ENCODE measurements around the gene FLRT2.

The FLRT2 gene

GRCh38 chr14:85531587-85532373, 1.8 kb downstream of the FLRT2 start:
- DNase-seq: no peak

- DNase-seq: no peak
Observed at GRCh38 chr14:85532374-85533022, 2.6 kb downstream of the FLRT2 start.

- no peak for DNase-seq
Observed at GRCh38 chr14:85533023-85533860, 3.3 kb downstream of the FLRT2 start.

- DNase-seq: no peak
Observed at GRCh38 chr14:85533861-85534291, 3.9 kb downstream of the FLRT2 start.

GRCh38 chr14:85534458-85535293, 4.7 kb downstream of the FLRT2 start:
- DNase-seq: no peak

- DNase-seq: no peak
Observed at GRCh38 chr14:85535321-85535720, 5.4 kb downstream of the FLRT2 start.

- DNase-seq: no peak
Observed at GRCh38 chr14:85535991-85536832, 6.3 kb downstream of the FLRT2 start.

GRCh38 chr14:85536833-85537190, 6.9 kb downstream of the FLRT2 start:
- DNase-seq: no peak

GRCh38 chr14:85537526-85537925, 7.6 kb downstream of the FLRT2 start:
- DNase-seq: no peak

- no peak for DNase-seq
Observed at GRCh38 chr14:85538636-85539035, 8.7 kb downstream of the FLRT2 start.

- DNase-seq: no peak
Observed at GRCh38 chr14:85539510-85539909, 9.6 kb downstream of the FLRT2 start.

GRCh38 chr14:85542623-85543022, 12.7 kb downstream of the FLRT2 start:
- no peak for DNase-seq

- no peak for DNase-seq
Observed at GRCh38 chr14:85545738-85546137, 15.8 kb downstream of the FLRT2 start.

GRCh38 chr14:85546390-85546789, 16.4 kb downstream of the FLRT2 start:
- DNase-seq: no peak

GRCh38 chr14:85549697-85550096, 19.8 kb downstream of the FLRT2 start:
- no peak for DNase-seq

GRCh38 chr14:85554106-85554505, 24.2 kb downstream of the FLRT2 start:
- DNase-seq: no peak

- no peak for DNase-seq
Observed at GRCh38 chr14:85556267-85556666, 26.3 kb downstream of the FLRT2 start.

- no peak for DNase-seq
Observed at GRCh38 chr14:85558505-85558904, 28.6 kb downstream of the FLRT2 start.

GRCh38 chr14:85562630-85563029, 32.7 kb downstream of the FLRT2 start:
- DNase-seq: no peak

- DNase-seq: no peak
Observed at GRCh38 chr14:85564841-85565527, 35.0 kb downstream of the FLRT2 start.

GRCh38 chr14:85565862-85566296, 35.9 kb downstream of the FLRT2 start:
- DNase-seq: no peak

Data from SHP77 (cell line).